GM21360 (cell line): ENCODE data around the gene KIRREL2.
"Not testable (repeated sequence)": the region's sequence is repeated elsewhere in the genome, so short reads cannot be mapped to it uniquely, and the experiment has no call there.

Source experiments
- ATAC-seq: cut with Tn5 transposase; IDR thresholded peaks from one replicate; pipeline ENCODE4 v1.9.1; 2021; ENCODE audit warnings: mild to moderate bottlenecking, moderate library complexity; ENCODE audit not compliant: unreplicated experiment

The KIRREL2 gene

DNA sequence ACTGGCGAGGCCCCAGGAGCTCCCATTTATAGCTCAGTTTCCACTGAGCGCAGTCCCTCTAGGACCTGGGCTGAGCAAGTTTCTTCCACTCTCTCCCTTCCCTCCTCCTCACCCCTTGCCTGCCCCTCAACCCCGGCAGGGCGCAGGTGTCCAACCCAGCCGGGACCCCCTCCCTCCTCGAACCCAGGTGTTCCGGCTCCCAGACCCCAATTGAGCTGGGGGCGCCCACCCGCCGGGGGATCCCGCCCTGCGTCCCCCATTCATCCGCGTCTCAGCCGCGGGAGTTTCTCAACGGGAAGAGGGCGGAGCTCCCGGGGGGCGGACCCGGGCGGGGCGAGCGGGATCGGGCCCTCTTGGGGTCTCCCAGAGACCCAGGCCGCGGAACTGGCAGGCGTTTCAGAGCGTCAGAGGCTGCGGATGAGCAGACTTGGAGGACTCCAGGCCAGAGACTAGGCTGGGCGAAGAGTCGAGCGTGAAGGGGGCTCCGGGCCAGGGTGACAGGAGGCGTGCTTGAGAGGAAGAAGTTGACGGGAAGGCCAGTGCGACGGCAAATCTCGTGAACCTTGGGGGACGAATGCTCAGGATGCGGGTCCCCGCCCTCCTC, at the start of gene KIRREL2:
TSS of gene KIRREL2 (plus strand) at position 366 of the 604 bp plus-strand sequence. CDS start at position 575, 209 bp downstream.
- ATAC-seq, result no peak

GRCh38 chr19:35807633-35808032, 49.1 kb upstream of the KIRREL2 start:
- ATAC-seq, result no peak

DNA sequence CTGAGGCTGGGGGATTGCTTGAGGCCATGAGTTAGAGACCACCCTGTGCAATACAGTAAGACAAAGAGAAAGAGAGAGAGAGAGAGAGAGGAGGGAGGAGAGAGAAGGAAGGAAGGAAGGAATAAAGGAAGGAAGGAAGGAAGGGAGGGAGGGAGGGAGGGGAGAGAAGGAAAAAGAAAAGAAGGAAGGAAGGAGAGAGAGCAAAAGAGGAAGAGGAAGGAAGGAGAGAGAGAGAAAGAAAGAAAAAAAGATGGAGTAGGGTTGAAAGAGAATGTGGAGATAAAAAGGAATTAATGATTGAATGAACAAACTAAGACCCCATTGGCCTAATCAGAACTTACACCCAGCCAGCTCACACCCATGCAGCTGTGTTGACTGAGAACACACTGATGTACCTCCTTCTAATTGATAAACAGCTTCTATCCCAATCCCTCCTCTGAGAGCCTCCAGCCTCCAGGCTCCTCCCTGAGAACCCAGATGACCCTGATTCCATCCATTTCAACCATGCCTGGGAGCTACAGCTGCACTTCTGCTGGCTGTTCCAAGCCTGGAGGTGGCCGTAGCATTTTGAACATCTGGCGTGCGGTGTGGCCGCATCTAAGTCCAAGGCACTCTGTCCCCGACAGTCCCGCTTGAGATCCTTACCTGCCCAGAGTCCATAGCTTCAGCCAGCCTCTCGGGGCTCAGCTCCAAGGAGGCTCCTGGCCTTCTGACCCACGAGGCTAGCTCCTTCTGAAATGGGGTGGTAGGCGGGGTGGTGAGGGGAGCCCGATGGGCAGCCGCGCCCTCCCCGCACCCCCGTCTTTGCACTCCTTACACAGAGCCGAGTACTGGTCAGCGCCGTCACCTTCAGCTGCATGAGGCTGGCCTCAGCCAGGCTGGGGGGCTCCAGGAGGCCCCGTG, 45.1 kb upstream of the KIRREL2 start:
- no peak for ATAC-seq

GRCh38 chr19:35812220-35813042, 44.3 kb upstream of the KIRREL2 start, which contains the start of gene PRODH2:
Gene PRODH2 (minus strand): TSS chr19:35812845. CDS start chr19:35812805, 40 bp downstream.
- ATAC-seq, result no peak

DNA sequence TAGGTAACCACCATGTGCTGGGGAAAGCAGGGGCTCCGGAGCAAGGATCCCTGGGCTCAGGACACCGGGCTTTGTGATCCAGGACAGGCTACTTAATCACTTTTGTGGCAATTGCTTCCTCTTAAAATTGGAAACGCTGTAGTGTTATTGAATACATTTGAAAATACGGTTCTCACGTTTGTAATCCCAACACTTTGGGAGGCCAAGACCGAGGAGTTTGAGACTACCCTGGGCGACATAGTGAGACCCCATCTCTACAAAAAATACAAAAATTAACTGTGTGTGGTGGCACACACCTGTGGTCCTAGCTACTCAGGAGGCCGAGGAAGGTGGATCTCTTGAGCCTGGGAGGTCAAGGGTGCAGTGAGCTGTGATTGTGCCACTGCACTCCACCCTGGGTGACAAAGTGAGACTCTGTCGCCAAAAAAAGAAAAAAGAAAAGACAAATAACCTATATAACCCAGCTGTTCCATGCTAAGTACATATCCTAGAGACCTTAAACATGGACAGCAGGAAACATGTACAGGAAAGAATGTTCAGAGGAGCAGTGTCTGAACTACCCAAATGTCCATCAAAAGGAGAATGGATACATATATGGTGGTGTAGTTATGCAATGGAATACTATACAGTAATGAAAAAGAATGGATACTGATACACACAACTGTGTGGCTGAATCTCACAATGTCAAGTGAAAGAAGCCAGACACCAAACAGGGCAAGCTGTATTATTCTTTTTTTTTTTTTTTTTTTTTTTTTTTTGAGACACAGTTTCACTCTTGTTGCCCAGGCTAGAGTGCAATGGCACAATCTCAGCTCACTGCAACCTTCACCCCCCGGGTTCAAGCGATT, 43.4 kb upstream of the KIRREL2 start:
- no peak for ATAC-seq

DNA sequence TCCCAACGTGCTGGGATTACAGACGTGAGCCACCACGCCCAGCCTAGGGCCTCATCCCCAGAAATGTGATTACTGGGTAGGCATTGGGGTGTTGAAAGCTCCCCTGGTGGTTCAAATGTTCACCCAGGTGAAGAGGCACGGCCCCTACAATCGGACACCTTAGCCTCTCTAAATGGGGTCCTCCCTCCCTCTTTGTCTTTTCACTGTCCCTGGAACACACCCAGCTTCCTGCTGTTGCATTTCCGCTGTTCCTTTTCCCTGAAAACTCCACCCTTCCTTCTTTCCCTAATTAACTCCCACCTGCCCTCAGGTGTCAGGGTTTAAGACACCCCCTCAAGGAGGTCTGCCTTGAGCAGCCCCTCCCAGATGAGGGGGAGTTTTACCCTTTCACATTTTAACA, 40.4 kb upstream of the KIRREL2 start:
- no peak for ATAC-seq

DNA sequence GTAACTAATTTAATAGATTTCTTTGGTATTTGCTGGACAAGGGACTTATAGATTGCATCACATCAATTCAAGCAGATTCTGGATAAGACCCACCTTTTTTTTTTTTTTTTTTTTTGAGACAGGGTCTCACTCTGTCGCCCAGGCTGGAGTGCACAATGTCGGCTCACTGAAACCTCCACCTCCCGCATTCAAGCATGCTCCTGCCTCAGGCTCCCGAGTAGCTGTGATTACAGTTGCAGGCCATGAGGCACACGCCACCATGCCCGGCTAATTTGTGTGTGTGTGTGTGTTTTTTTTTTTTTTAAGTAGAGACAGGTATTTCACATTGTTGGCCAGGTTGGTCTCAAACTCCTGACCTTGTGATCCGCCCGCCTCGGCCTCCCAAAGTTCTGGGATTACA, 39.9 kb upstream of the KIRREL2 start:
- ATAC-seq, result no peak

DNA sequence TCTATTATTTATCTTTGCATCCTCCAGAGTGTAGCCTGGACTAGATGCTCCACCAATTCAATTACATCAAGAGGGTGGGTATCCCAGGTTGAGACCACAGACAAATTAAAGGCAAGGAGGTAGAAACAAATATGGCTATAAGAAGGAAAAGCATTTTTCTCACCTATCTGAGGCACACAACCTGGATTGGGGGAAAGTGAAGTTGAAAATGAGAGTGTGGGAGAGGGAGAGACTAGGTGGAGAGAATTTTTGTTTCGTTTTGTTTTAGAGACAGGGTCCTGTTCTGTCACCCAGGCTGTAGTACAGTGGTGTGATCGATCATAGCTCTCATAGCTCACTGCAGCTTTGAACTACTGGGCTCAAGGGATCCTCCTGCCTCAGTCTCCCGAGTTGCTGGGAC, 38.3 kb upstream of the KIRREL2 start:
- no peak for ATAC-seq

DNA sequence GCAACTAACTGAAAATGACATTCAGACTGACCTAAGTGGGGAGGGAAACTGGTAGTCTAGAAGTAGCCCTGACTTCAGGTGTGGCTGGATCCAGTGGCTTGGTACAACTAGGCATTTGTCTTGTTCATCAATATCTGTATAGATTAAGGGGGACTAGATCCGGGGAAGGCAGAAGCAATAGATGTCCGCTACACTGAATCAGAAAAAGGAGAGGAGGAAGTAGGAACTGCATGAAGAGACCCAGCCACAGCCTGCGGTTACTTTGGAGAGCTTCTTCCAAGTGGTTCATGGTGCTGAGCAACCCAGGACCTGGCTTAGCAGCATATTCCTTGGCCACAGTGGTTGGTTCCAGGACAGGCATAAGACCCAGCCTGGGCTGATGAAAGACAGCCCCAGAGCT, 34.1 kb upstream of the KIRREL2 start:
- ATAC-seq, result no peak

GRCh38 chr19:35824150-35824549, 32.6 kb upstream of the KIRREL2 start:
- no peak for ATAC-seq

DNA sequence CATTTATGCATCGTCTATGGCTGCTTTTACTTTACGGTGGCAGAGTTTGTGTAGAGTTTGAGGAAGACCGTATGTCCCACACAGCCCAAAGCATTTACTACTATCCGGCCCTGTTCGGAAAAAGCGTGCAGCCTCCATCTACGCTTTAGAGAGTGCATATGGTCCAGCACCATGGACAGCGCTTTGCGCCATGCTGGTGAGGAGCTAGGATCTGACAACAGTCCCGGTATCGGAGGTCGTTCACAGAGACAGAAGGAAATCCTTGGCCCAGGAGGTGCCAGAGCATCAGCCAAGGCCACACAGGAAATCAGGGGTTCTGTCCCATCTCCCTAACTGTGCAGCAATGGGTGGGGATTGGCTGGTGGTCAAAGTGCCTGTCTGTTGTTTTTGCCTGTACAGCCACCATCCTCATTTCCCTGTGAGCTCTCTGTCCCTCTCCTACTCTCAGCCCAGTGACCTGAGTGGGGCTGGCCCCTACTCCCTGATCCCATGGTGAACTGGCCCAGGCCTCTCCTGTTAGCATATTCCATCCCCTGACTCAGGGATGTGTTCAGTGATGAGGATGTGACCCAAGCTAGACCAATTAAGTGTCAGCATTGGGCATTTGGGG, 27.9 kb upstream of the KIRREL2 start:
- no peak for ATAC-seq

- no peak for ATAC-seq
Measured at GRCh38 chr19:35830986-35831385, 25.7 kb upstream of the KIRREL2 start.

- no peak for ATAC-seq
Measured at GRCh38 chr19:35832054-35832453, 24.7 kb upstream of the KIRREL2 start.

DNA sequence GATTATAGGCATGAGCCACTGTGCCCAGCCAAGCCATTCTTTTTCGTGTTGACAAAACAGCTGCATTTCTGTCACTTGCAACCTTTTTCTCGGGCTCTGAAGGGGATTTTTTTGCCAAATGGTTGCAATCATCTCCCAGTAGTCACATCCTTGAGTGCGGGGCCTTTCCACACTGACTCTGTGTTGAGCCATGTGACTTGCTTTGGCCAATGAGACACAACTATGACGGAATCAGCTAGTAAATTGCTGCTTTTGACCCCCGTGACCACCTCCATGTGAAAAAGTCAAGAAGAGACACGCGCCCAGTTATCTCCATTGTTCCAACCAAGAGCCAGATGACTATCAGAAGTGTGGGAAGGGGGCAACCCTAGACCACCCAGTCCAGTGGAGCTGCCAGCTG, 22.7 kb upstream of the KIRREL2 start:
- ATAC-seq, result no peak

GRCh38 chr19:35836096-35836495, 20.6 kb upstream of the KIRREL2 start:
- ATAC-seq, result not testable (repeated sequence)

DNA sequence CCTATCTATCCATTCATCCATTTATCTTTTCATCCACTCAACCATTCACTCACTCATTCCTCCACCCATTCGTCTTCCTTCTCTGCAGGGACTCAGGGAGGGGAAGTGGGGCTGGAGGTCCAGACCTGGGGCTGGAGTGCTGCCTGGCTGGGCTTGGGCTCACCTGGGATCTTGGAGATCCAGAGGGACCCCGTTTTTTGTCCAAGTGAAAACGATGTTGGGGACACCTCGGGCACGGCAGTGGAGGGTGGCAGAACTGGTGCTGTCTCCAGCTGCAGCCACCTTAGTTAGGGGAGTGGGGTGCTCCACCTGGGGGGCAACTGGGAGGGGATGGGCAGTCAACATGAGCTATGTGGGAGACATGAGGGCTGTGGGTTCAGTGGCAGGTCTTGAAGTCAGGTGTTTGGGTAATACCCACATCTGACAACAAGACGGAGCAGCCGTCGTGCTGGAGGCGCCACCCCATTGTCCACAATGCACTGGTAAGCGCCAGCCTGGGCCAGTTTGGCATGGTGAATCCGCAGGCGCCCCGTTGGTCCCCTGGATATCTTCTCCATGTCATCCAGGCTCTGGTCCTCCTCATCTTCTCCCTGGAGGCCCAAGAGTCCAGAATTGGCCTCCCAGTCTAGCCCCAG, 14.6 kb upstream of the KIRREL2 start:
- no peak for ATAC-seq

GRCh38 chr19:35842666-35843272, 13.9 kb upstream of the KIRREL2 start:
- no peak for ATAC-seq

- ATAC-seq, result no peak
Measured at GRCh38 chr19:35843676-35844481, 12.8 kb upstream of the KIRREL2 start.
